Stimulated activated CD8-positive, alpha-beta memory T cell treated with anti-CD3 and anti-CD28 coated beads, Interleukin-4, amount 100 ng/mL, for 48 hours (primary cell): ENCODE results near the gene FAM153A.
"Not testable (repeated sequence)": the region's sequence is repeated elsewhere in the genome, so short reads cannot be mapped to it uniquely, and the experiment has no call there.

Source experiments
- DNase-seq: peaks from one replicate; pipeline ENCODE4 v3.0.0-alpha.2; 2020

The FAM153A gene

GRCh38 chr5:177723831-177724485, 58.7 kb downstream of the FAM153A start:
- not testable (repeated sequence) for DNase-seq

- not testable (repeated sequence) for DNase-seq
Measured at GRCh38 chr5:177722829-177723228, 59.9 kb downstream of the FAM153A start.

GRCh38 chr5:177719989-177720388, 62.7 kb downstream of the FAM153A start:
- DNase-seq = not testable (repeated sequence)

GRCh38 chr5:177715423-177715822, 67.3 kb downstream of the FAM153A start:
- not testable (repeated sequence) for DNase-seq

GRCh38 chr5:177696100-177696499, 86.6 kb downstream of the FAM153A start:
- not testable (repeated sequence) for DNase-seq

- not testable (repeated sequence) for DNase-seq
Measured at GRCh38 chr5:177695356-177695930, 87.3 kb downstream of the FAM153A start.

- DNase-seq = not testable (repeated sequence)
Measured at GRCh38 chr5:177694518-177694835, 88.2 kb downstream of the FAM153A start.

- not testable (repeated sequence) for DNase-seq
Measured at GRCh38 chr5:177693671-177694517, 88.8 kb downstream of the FAM153A start.

GRCh38 chr5:177692969-177693368, 89.7 kb downstream of the FAM153A start:
- not testable (repeated sequence) for DNase-seq

GRCh38 chr5:177692507-177692906, 90.2 kb downstream of the FAM153A start:
- DNase-seq = not testable (repeated sequence)

GRCh38 chr5:177689011-177689610, 93.6 kb downstream of the FAM153A start:
- not testable (repeated sequence) for DNase-seq

GRCh38 chr5:177688091-177688490, 94.6 kb downstream of the FAM153A start:
- DNase-seq = not testable (repeated sequence)

GRCh38 chr5:177681920-177682319, 100.8 kb downstream of the FAM153A start:
- not testable (repeated sequence) for DNase-seq
